SK-N-SH treated with all-trans-retinoic acid at 6 μM for 48 hours (cell line): ENCODE results near the gene IFNA1.
A peak's percentile ranks its signal among the peaks of the same experiment; 100 is the strongest.

Experiments used
- ATAC-seq: fragments of 200-7000 bp; cut with Tn5 transposase; 3 replicates; pipeline ENCODE4 v1.9.1; 2020; ENCODE audit warnings: mild to moderate bottlenecking, moderate library complexity
- ARNTL ChIP-seq: fragments of 450-650 bp; formaldehyde crosslinking; IDR thresholded peaks from 2 replicates; pipeline ENCODE4 v1.5.0; 2020; ENCODE audit warnings: low read depth, mild to moderate bottlenecking, moderate library complexity, borderline replicate concordance
- BACH2 ChIP-seq: fragments of 250-450 bp; sonication (Bioruptor Pico); IDR thresholded peaks from 2 replicates; pipeline ENCODE4 v1.9.0; 2021; ENCODE audit warnings: mild to moderate bottlenecking, borderline replicate concordance
- CREB5 ChIP-seq: fragments of 250-450 bp; sonication (Bioruptor Pico); IDR thresholded peaks from 2 replicates; pipeline ENCODE4 v1.5.1; 2020; ENCODE audit warnings: low read depth, mild to moderate bottlenecking, moderate library complexity
- CSRNP3 ChIP-seq: fragments of 250-450 bp; sonication (Bioruptor Pico); IDR thresholded peaks from 2 replicates; pipeline ENCODE4 v1.5.1; 2021; ENCODE audit warnings: mild to moderate bottlenecking, moderate library complexity
- ESRRG ChIP-seq: fragments of 250-450 bp; sonication (Bioruptor Pico); IDR thresholded peaks from 2 replicates; pipeline ENCODE4 v1.6.1; 2021; ENCODE audit warnings: mild to moderate bottlenecking
- ISL1 ChIP-seq: fragments of 250-450 bp; sonication (Bioruptor Pico); IDR thresholded peaks from 2 replicates; pipeline ENCODE4 v2.1.2; 2022; ENCODE audit warnings: mild to moderate bottlenecking, moderate library complexity
- OSR1 ChIP-seq: fragments of 250-450 bp; sonication (Bioruptor Pico); IDR thresholded peaks from 2 replicates; pipeline ENCODE4 v1.8.0; 2022; ENCODE audit warnings: moderate library complexity, mild to moderate bottlenecking, inconsistent platforms
- PATZ1 ChIP-seq: fragments of 250-450 bp; sonication (Bioruptor Pico); IDR thresholded peaks from 2 replicates; pipeline ENCODE4 v1.8.0; 2020; ENCODE audit warnings: mild to moderate bottlenecking, moderate library complexity, borderline replicate concordance
- PPARA ChIP-seq: fragments of 250-450 bp; sonication (Bioruptor Pico); IDR thresholded peaks from 2 replicates; pipeline ENCODE4 v1.5.0; 2020; ENCODE audit warnings: mild to moderate bottlenecking, borderline replicate concordance
- RARB ChIP-seq: fragments of 250-450 bp; sonication (Bioruptor Pico); IDR thresholded peaks from 2 replicates; pipeline ENCODE4 v1.8.0; 2021; ENCODE audit warnings: mild to moderate bottlenecking, moderate library complexity
- SNAI2 ChIP-seq: fragments of 250-450 bp; sonication (Bioruptor Pico); IDR thresholded peaks from 2 replicates; pipeline ENCODE4 v1.5.0; 2020; ENCODE audit warnings: mild to moderate bottlenecking, moderate library complexity
- TCF4 ChIP-seq: fragments of 250-450 bp; sonication (Bioruptor Pico); IDR thresholded peaks from 2 replicates; pipeline ENCODE4 v1.8.0; 2021; ENCODE audit warnings: mild to moderate bottlenecking, moderate library complexity, borderline replicate concordance
- TOX ChIP-seq: fragments of 250-450 bp; sonication (Bioruptor Pico); IDR thresholded peaks from 2 replicates; pipeline ENCODE4 v1.8.0; 2021; ENCODE audit warnings: mild to moderate bottlenecking, moderate library complexity, borderline replicate concordance
- TSHZ2 ChIP-seq: fragments of 250-450 bp; sonication (Bioruptor Pico); IDR thresholded peaks from 2 replicates; pipeline ENCODE4 v1.5.0; 2020; ENCODE audit warnings: mild to moderate bottlenecking, moderate library complexity
- ZC3H10 ChIP-seq: fragments of 250-450 bp; sonication (Bioruptor Pico); IDR thresholded peaks from 2 replicates; pipeline ENCODE4 v1.5.1; 2021; ENCODE audit warnings: mild to moderate bottlenecking, moderate library complexity
- ZFP3 ChIP-seq: fragments of 250-450 bp; sonication (Bioruptor Pico); IDR thresholded peaks from 2 replicates; pipeline ENCODE4 v1.5.0; 2020; ENCODE audit warnings: mild to moderate bottlenecking, moderate library complexity
- ZFP30 ChIP-seq: fragments of 450-650 bp; formaldehyde crosslinking; IDR thresholded peaks from 2 replicates; pipeline ENCODE4 v1.5.0; 2022; ENCODE audit warnings: mild to moderate bottlenecking, moderate library complexity
- ZNF70 ChIP-seq: fragments of 450-650 bp; formaldehyde crosslinking; IDR thresholded peaks from 2 replicates; pipeline ENCODE4 v1.5.0; 2020; ENCODE audit warnings: mild to moderate bottlenecking, moderate library complexity
- ZNF8 ChIP-seq: fragments of 450-650 bp; formaldehyde crosslinking; IDR thresholded peaks from 2 replicates; pipeline ENCODE4 v1.5.0; 2020; ENCODE audit warnings: mild to moderate bottlenecking, moderate library complexity
- TF ChIP-seq, protein P1 (sequence below): fragments of 250-450 bp; sonication (Bioruptor Pico); IDR thresholded peaks from 2 replicates; pipeline ENCODE4 v1.8.0; 2021; ENCODE audit warnings: low read depth, mild to moderate bottlenecking, moderate library complexity, borderline replicate concordance

The IFNA1 gene

DNA sequence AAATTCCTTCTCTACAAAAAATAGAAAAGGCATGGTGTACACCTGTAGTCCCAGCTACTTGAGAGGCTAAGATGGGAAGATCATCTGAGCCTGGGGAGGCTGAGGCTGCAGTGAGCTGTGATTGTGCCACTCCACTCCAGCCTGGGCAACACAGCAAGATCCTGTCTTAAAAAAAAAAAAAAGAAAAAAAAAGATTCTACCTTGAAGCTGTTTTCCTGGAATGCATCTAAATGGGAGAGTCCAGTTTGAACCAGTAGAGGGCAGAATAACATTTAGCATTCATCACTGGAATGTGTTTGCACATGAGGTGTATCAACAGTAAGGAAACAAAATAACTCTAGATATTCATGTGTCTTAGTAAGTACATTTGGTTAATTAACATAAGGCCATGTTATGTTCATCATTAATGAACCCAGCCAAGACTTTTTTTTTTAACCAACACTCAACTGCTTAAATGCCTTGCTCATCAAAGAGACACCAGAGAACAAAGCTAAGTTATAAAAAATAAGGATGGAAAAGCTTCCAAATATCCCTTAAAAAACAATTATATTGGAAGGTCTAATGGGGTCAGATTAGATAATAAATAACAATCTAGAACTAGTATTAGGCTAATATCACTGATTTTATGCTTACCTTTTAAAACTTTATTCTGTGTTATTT, 25.8 kb downstream of the IFNA1 start:
- TF ChIP-seq ZNF8 (CRISPR knock-in tag) = no peak
- ATAC-seq = peak; percentile 81; the same call in 2 of the 3 replicates

GRCh38 chr9:21470126-21470525, 29.9 kb downstream of the IFNA1 start:
- TF ChIP-seq SNAI2 (CRISPR knock-in tag) (no peak), PATZ1 (CRISPR knock-in tag) (no peak), CSRNP3 (no peak), ZNF70 (CRISPR knock-in tag) (no peak), ZNF8 (CRISPR knock-in tag) (no peak), BACH2 (CRISPR knock-in tag) (no peak), CREB5 (CRISPR knock-in tag) (no peak), RARB (no peak), ZFP3 (CRISPR knock-in tag) (no peak), TOX (CRISPR knock-in tag) (no peak), ZFP30 (CRISPR knock-in tag) (no peak), TCF4 (CRISPR knock-in tag) (no peak), ESRRG (CRISPR knock-in tag) (no peak), ARNTL (CRISPR knock-in tag) (no peak), OSR1 (CRISPR knock-in tag) (no peak), ZC3H10 (CRISPR knock-in tag) (no peak), ISL1 (CRISPR knock-in tag) (no peak)
- TF ChIP-seq, protein P1, sequence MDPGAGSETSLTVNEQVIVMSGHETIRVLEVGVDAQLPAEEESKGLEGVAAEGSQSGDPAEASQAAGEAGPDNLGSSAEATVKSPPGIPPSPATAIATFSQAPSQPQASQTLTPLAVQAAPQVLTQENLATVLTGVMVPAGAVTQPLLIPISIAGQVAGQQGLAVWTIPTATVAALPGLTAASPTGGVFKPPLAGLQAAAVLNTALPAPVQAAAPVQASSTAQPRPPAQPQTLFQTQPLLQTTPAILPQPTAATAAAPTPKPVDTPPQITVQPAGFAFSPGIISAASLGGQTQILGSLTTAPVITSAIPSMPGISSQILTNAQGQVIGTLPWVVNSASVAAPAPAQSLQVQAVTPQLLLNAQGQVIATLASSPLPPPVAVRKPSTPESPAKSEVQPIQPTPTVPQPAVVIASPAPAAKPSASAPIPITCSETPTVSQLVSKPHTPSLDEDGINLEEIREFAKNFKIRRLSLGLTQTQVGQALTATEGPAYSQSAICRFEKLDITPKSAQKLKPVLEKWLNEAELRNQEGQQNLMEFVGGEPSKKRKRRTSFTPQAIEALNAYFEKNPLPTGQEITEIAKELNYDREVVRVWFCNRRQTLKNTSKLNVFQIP (CRISPR knock-in tag) = no peak
- no peak for ATAC-seq

DNA sequence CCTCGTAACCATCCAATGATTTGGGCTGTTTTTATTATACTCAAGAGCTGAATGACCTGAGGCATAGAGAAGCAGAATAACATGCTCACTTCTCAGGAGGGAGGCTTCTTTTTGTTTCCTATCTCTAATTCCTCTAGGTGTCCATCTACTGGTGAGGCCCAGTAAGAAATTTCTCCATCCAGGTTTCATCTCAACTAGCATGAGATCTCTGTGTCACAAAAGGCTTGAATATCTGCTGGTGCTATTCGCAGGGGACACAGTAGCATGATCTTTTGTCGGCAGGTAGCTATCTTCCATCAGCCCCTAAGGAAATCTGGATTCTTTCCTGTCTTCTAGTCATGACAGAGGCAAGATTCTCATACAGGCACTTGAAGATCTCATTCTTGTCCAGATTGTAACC, 33.0 kb downstream of the IFNA1 start:
- no peak for ATAC-seq
- no peak for TF ChIP-seq ESRRG (CRISPR knock-in tag)
- no peak for TF ChIP-seq RARB
- TF ChIP-seq TSHZ2 (CRISPR knock-in tag) = no peak
- TF ChIP-seq BACH2 (CRISPR knock-in tag) = no peak
- TF ChIP-seq ZNF70 (CRISPR knock-in tag) = no peak
- TF ChIP-seq CSRNP3 = no peak
- TF ChIP-seq ISL1 (CRISPR knock-in tag) = no peak
- TF ChIP-seq ZNF8 (CRISPR knock-in tag) = no peak
- TF ChIP-seq ARNTL (CRISPR knock-in tag) = no peak
- TF ChIP-seq PPARA (CRISPR knock-in tag) = no peak
- no peak for TF ChIP-seq PATZ1 (CRISPR knock-in tag)
- TF ChIP-seq, protein P1 (CRISPR knock-in tag) = no peak
- TF ChIP-seq OSR1 (CRISPR knock-in tag) = no peak
- TF ChIP-seq CREB5 (CRISPR knock-in tag) = no peak
